SK-N-MC (cell line): Measurements from ENCODE around the gene C9orf50.

Source experiments
- DNase-seq: peaks from one replicate; pipeline ENCODE4 v3.0.0-alpha.2; 2011; ENCODE audit warnings: low read depth, low spot score
- H3K27ac ChIP-seq: fragments of 200-600 bp; sonication (generic); 2 replicates; pipeline ENCODE4 v1.5.1; 2016; ENCODE audit warnings: mixed run types
- H3K36me3 ChIP-seq: fragments of 200-600 bp; sonication (generic); 2 replicates; pipeline ENCODE4 v1.6.1; 2017; ENCODE audit warnings: antibody characterized with exemption, low read length, mixed read lengths; ENCODE audit not compliant: insufficient read depth
- H3K4me3 ChIP-seq: fragments of 200-600 bp; sonication (generic); 2 replicates; pipeline ENCODE4 v1.5.1; 2016
- H3K9ac ChIP-seq: fragments of 200-600 bp; sonication (generic); 2 replicates; pipeline ENCODE4 v1.8.0; 2017; ENCODE audit warnings: mixed run types, mixed read lengths; ENCODE audit not compliant: insufficient read length
- H3K9me3 ChIP-seq: fragments of 200-600 bp; sonication (generic); 2 replicates; pipeline ENCODE4 v1.6.1; 2017; ENCODE audit warnings: low read depth, mild to moderate bottlenecking, antibody characterized with exemption, low read length, moderate library complexity, mixed read lengths
- EZH2 ChIP-seq: fragments of 200-600 bp; sonication (generic); IDR thresholded peaks from one replicate; pipeline ENCODE4 v1.6.1; 2017; ENCODE audit warnings: antibody characterized with exemption
- FOXP2 ChIP-seq: optimal IDR thresholded peaks from 2 replicates; pipeline ENCODE3; 2011; ENCODE audit warnings: mild to moderate bottlenecking, moderate library complexity; ENCODE audit not compliant: insufficient read depth; ENCODE audit errors: extremely low read length, control extremely low read depth
- POLR2AphosphoS5 ChIP-seq: IDR thresholded peaks from 2 replicates; pipeline ENCODE4 v1.6.1; 2012; ENCODE audit warnings: mild to moderate bottlenecking, low read depth, low read length, borderline replicate concordance

The C9orf50 gene

DNA sequence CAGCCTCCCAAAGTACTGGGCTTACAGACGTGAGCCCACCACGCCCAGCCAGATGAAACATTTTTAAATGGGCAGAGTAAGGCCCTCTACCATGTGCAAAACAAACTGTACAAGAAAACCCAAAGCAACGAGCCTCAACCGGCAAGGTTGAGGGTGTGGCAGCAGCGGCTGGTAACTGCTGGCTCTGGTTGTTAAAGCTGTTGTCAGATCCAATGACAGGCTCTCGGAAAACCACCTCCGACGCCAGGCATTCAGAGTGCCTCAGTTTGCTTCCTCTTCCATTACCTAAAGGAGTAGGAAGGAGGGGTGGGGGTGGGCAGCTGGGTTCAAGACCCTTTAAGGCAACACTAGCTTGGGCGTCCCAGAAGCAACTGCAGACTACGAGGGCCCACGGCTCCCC lies 23.5 kb upstream of the C9orf50 start:
- H3K4me3 ChIP-seq = no peak overlapping the region

DNA sequence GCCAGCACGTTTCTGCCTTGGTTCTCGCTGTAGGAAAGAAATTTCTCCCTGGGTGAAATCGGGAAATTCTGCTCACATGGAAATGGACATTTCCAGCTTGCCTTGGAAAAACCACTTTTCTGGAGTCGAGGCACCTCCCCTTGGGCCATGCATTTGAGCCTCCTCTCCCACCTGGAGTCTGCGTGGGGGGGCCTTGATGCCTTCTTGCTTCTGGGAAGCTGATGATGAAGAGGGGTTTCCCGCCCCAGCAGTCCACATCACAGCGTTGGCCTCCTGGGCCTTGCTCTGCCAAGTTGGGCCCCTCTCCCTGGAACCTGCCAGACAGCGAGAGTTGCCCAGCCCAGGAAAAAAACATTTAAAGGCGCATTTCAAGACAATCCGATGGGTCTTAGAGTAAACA lies 22.8 kb upstream of the C9orf50 start:
- no peak for DNase-seq
- H3K4me3 ChIP-seq = no peak overlapping the region
- TF ChIP-seq FOXP2 (no peak), POLR2AphosphoS5 (no peak)
- no peak overlapping the region for H3K9ac ChIP-seq
- H3K27ac ChIP-seq = no peak overlapping the region
- H3K36me3 ChIP-seq = peaks cover 7% of the 10 kb centered on the region
- H3K9me3 ChIP-seq = no peaks in the 10 kb centered on the region

More for the DNA sequence above, 23.5 kb upstream of the C9orf50 start:
- Histone ChIP-seq H3K9ac (peak overlapping the region; percentile 37), H3K36me3 (peaks cover under 1% of the 10 kb centered on the region; the same call in 1 of the 2 replicates), H3K27ac (peak overlapping the region; percentile 50; the same call in 1 of the 2 replicates), H3K9me3 (no peaks in the 10 kb centered on the region)
- no peak for DNase-seq
- TF ChIP-seq EZH2 (no peak), POLR2AphosphoS5 (no peak), FOXP2 (no peak)

DNA sequence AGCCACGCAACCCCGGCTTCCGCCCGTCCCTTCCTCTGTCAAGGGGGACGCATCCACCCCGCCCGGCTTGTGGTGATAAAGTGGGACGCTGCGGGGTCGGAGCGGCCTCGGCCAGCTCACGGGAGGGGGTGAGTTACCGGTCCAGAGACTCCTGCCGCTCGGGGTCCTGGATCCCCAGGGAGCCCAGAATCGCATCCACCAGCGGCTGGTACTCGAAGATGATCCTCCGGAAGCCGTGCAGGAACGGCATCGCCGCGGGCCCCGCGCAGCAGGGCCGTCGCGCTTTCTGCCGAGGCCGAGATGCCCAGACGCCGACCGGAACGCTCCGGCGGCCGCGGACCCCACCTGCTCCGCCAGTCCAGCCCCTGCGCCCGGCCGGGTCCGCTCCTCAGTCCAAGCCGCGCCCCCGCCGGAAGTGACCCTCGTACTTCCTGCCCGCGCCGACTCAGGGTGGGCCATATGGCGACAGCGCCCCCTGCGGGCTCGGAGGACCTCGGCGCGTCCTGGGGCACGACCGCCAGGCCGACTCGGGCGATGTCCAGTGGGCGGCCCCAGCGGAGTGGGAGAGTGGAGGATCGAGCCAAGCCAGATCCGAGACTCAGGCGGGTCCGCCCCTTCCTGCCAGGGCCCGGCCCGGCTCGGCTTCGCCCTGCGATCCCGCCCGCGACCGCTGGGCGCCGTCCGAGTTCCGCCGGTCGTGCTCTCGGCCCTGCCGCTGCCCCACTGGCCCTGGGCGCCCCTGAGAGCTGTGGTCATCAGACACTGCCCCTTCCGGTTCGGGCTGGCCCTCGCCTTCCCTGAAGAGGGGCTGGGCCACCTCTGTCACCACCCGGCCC lies 21.1 kb upstream of the C9orf50 start, which contains the start of gene ASB6:
Gene ASB6 (minus strand): TSS at position 402 of the 836 bp plus-strand sequence. CDS start 152 bp downstream, at position 250.
- TF ChIP-seq POLR2AphosphoS5 = peak; percentile 67; the same call in 1 of the 2 replicates
- no peak for TF ChIP-seq EZH2
- peak; percentile 67 for TF ChIP-seq FOXP2
- H3K36me3 ChIP-seq = peaks cover 24% of the 10 kb centered on the region
- H3K9me3 ChIP-seq = no peaks in the 10 kb centered on the region
- H3K4me3 ChIP-seq = peak within 1 kb of the TSS; percentile 98
- H3K27ac ChIP-seq = peak within 1 kb of the TSS; percentile 90
- peak within 1 kb of the TSS; percentile 85 for H3K9ac ChIP-seq
- no peak for DNase-seq

- DNase-seq = no peak
- Histone ChIP-seq H3K9ac (peak overlapping the region; percentile 85), H3K9me3 (no peaks in the 10 kb centered on the region), H3K36me3 (peaks cover 26% of the 10 kb centered on the region), H3K27ac (peak overlapping the region; percentile 90), H3K4me3 (peak overlapping the region; percentile 98)
- TF ChIP-seq FOXP2 = no peak
- TF ChIP-seq EZH2 = no peak
- no peak for TF ChIP-seq POLR2AphosphoS5
Measured at GRCh38 chr9:129640871-129641749, 20.2 kb upstream of the C9orf50 start.

- Histone ChIP-seq H3K9ac (peak overlapping the region; percentile 85), H3K4me3 (peak overlapping the region; percentile 98), H3K36me3 (peaks cover 31% of the 10 kb centered on the region), H3K9me3 (no peaks in the 10 kb centered on the region), H3K27ac (peak overlapping the region; percentile 90)
- peak; percentile 99 for DNase-seq
- TF ChIP-seq FOXP2 = peak; percentile 90
- TF ChIP-seq POLR2AphosphoS5 = 0 out of 2 replicates have a peak, but pooled peaks have one; percentile 44
- TF ChIP-seq EZH2 = no peak
Measured at GRCh38 chr9:129640086-129640870, 19.4 kb upstream of the C9orf50 start.

DNA sequence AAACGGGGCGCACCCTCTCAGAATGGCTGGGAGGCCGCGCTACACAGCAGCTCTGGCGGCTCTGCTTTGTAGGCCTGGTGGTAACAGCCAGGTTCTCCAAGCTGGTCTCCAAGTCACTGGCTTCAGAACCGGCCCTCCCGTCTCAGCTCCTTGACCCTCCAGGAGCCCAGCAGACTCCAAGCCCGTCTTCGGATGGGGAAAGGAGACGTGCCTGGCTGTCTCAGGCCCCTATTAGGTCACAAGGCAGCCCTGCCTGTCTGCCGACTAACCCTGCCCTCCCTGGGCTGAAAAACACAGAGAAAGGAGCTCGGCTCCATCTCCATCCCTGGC lies 18.8 kb upstream of the C9orf50 start:
- no peak for TF ChIP-seq POLR2AphosphoS5
- no peak for TF ChIP-seq EZH2
- no peak for TF ChIP-seq FOXP2
- Histone ChIP-seq H3K4me3 (peak overlapping the region; percentile 98), H3K9ac (no peak overlapping the region), H3K27ac (peak overlapping the region; percentile 90), H3K9me3 (no peaks in the 10 kb centered on the region), H3K36me3 (peaks cover 37% of the 10 kb centered on the region)
- DNase-seq = no peak

GRCh38 chr9:129639034-129639630 lies 18.2 kb upstream of the C9orf50 start:
- Histone ChIP-seq H3K9ac (no peak overlapping the region), H3K9me3 (no peaks in the 10 kb centered on the region), H3K27ac (peak overlapping the region; percentile 90), H3K4me3 (peak overlapping the region; percentile 98), H3K36me3 (peaks cover 41% of the 10 kb centered on the region)
- no peak for DNase-seq
- no peak for TF ChIP-seq FOXP2
- TF ChIP-seq POLR2AphosphoS5 = no peak
- no peak for TF ChIP-seq EZH2
